ENCODE results near the gene CXCR6.

CXCR6 gene

GRCh38 chr3:45896956-45897355 lies 46.3 kb upstream of the CXCR6 start:
- Histone ChIP-seq H3K4me2 (ENCODE audit: low read length) (no peak overlapping the region), H3K9me2 (replicated peaks; ENCODE audit: control insufficient read depth, low read length) (no peaks in the 10 kb centered on the region), H3K79me2 (ENCODE audit: control insufficient read depth, low read length) (no peaks in the 10 kb centered on the region), H3K27me3 (ENCODE audit: control insufficient read depth, low read length) (peaks cover 25% of the 10 kb centered on the region), H3K4me3 (ENCODE audit: low read length) (no peak overlapping the region), H3K27ac (ENCODE audit: low read depth, low read length) (no peak overlapping the region), H4K20me1 (ENCODE audit: control insufficient read depth, insufficient read depth, low read depth, low read length) (no peaks in the 10 kb centered on the region), H3K9me3 (ENCODE audit: control insufficient read depth, insufficient read depth, low read length) (no peaks in the 10 kb centered on the region), H3K4me1 (ENCODE audit: control insufficient read depth, low read length) (no peaks in the 10 kb centered on the region), H3F3A (ENCODE audit: control insufficient read depth, insufficient read depth) (no peaks in the 10 kb centered on the region), H3K36me3 (ENCODE audit: control insufficient read depth, low read length) (no peaks in the 10 kb centered on the region)
- no peak for TF ChIP-seq EZH2phosphoT487 (IDR thresholded peaks at IDR 0.05; ENCODE audit: borderline replicate concordance, low read length)
- TF ChIP-seq, protein P1, sequence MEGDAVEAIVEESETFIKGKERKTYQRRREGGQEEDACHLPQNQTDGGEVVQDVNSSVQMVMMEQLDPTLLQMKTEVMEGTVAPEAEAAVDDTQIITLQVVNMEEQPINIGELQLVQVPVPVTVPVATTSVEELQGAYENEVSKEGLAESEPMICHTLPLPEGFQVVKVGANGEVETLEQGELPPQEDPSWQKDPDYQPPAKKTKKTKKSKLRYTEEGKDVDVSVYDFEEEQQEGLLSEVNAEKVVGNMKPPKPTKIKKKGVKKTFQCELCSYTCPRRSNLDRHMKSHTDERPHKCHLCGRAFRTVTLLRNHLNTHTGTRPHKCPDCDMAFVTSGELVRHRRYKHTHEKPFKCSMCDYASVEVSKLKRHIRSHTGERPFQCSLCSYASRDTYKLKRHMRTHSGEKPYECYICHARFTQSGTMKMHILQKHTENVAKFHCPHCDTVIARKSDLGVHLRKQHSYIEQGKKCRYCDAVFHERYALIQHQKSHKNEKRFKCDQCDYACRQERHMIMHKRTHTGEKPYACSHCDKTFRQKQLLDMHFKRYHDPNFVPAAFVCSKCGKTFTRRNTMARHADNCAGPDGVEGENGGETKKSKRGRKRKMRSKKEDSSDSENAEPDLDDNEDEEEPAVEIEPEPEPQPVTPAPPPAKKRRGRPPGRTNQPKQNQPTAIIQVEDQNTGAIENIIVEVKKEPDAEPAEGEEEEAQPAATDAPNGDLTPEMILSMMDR (IDR thresholded peaks at IDR 0.05; ENCODE audit: low read depth, low read length, poor library complexity, severe bottlenecking) = no peak

GRCh38 chr3:45904931-45905330 lies 38.3 kb upstream of the CXCR6 start:
- no peak for TF ChIP-seq EZH2phosphoT487 (IDR thresholded peaks at IDR 0.05; ENCODE audit: borderline replicate concordance, low read length)
- TF ChIP-seq, protein P1 (IDR thresholded peaks at IDR 0.05; ENCODE audit: low read depth, low read length, poor library complexity, severe bottlenecking) = no peak
- H3K4me1 ChIP-seq (ENCODE audit: control insufficient read depth, low read length) = no peaks in the 10 kb centered on the region
- H3K4me2 ChIP-seq (ENCODE audit: low read length) = no peak overlapping the region
- H3F3A ChIP-seq (ENCODE audit: control insufficient read depth, insufficient read depth) = no peaks in the 10 kb centered on the region
- no peaks in the 10 kb centered on the region for H4K20me1 ChIP-seq (ENCODE audit: control insufficient read depth, insufficient read depth, low read depth, low read length)
- H3K27me3 ChIP-seq (ENCODE audit: control insufficient read depth, low read length) = no peaks in the 10 kb centered on the region
- H3K4me3 ChIP-seq (ENCODE audit: low read length) = no peak overlapping the region
- H3K9me3 ChIP-seq (ENCODE audit: control insufficient read depth, insufficient read depth, low read length) = no peaks in the 10 kb centered on the region
- no peaks in the 10 kb centered on the region for H3K9me2 ChIP-seq (replicated peaks; ENCODE audit: control insufficient read depth, low read length)
- H3K36me3 ChIP-seq (ENCODE audit: control insufficient read depth, low read length) = no peaks in the 10 kb centered on the region
- no peaks in the 10 kb centered on the region for H3K79me2 ChIP-seq (ENCODE audit: control insufficient read depth, low read length)
- H3K27ac ChIP-seq (ENCODE audit: low read depth, low read length) = no peak overlapping the region

GRCh38 chr3:45905755-45906154 lies 37.5 kb upstream of the CXCR6 start:
- no peaks in the 10 kb centered on the region for H3K4me1 ChIP-seq (ENCODE audit: control insufficient read depth, low read length)
- no peak overlapping the region for H3K27ac ChIP-seq (ENCODE audit: low read depth, low read length)
- H3K9me2 ChIP-seq (replicated peaks; ENCODE audit: control insufficient read depth, low read length) = no peaks in the 10 kb centered on the region
- H4K20me1 ChIP-seq (ENCODE audit: control insufficient read depth, insufficient read depth, low read depth, low read length) = no peaks in the 10 kb centered on the region
- H3K27me3 ChIP-seq (ENCODE audit: control insufficient read depth, low read length) = no peaks in the 10 kb centered on the region
- no peak overlapping the region for H3K4me2 ChIP-seq (ENCODE audit: low read length)
- H3K79me2 ChIP-seq (ENCODE audit: control insufficient read depth, low read length) = no peaks in the 10 kb centered on the region
- H3K4me3 ChIP-seq (ENCODE audit: low read length) = no peak overlapping the region
- no peaks in the 10 kb centered on the region for H3K9me3 ChIP-seq (ENCODE audit: control insufficient read depth, insufficient read depth, low read length)
- no peaks in the 10 kb centered on the region for H3K36me3 ChIP-seq (ENCODE audit: control insufficient read depth, low read length)
- no peaks in the 10 kb centered on the region for H3F3A ChIP-seq (ENCODE audit: control insufficient read depth, insufficient read depth)
- no peak for TF ChIP-seq EZH2phosphoT487 (IDR thresholded peaks at IDR 0.05; ENCODE audit: borderline replicate concordance, low read length)
- TF ChIP-seq, protein P1 (IDR thresholded peaks at IDR 0.05; ENCODE audit: low read depth, low read length, poor library complexity, severe bottlenecking) = no peak

Measured in DOHH2 (cell line).